ENCODE measurements around the gene USP2.
A peak's percentile ranks its signal among the peaks of the same experiment; 100 is the strongest.

USP2 gene

DNA sequence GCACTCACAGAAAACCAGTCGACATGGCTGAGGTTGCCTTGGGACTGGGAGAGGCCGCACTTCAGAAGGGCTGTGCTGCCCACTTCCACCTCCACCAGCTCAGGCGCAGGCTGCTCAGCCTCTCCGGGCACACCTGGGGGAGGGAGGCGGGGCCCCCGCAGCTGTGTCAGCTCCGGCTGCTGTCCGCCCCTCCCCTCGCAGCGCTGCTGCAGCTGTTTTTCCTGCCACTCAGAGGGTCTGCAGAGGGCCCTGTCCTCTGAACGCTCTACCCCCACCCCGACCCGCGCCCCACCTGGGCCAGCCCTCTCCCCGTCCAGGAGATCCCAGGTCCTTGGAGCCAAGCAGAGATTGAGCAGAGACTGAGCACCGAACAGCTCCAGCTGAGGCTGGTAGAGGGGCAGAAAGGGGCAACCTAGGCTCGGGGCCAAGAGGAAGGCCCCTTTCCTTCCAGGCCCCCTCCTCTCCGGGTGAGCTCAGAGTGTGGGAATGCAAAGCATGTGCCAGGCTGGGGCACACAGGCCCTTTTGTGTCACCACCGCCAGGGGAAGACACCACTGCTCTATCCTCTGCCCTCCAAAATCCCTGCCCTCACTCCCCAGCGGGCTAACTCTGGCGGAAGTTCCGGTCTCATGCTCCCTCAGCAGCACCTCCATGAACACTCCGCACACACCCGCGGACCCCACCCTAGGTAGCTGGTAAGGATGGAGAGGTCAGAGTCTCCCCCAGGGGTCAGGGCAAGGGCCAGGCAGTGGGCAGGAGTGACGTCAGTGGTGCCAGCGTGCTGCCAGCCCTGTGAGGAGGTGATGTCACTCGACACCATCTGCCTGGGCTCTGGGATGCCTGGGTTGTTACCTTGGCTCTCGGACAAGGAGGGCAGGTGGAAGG, 66.1 kb downstream of the USP2 start:
- no peak for DNase-seq (ENCODE audit: low read depth)
- TF ChIP-seq, protein P1, sequence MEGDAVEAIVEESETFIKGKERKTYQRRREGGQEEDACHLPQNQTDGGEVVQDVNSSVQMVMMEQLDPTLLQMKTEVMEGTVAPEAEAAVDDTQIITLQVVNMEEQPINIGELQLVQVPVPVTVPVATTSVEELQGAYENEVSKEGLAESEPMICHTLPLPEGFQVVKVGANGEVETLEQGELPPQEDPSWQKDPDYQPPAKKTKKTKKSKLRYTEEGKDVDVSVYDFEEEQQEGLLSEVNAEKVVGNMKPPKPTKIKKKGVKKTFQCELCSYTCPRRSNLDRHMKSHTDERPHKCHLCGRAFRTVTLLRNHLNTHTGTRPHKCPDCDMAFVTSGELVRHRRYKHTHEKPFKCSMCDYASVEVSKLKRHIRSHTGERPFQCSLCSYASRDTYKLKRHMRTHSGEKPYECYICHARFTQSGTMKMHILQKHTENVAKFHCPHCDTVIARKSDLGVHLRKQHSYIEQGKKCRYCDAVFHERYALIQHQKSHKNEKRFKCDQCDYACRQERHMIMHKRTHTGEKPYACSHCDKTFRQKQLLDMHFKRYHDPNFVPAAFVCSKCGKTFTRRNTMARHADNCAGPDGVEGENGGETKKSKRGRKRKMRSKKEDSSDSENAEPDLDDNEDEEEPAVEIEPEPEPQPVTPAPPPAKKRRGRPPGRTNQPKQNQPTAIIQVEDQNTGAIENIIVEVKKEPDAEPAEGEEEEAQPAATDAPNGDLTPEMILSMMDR (conservative IDR thresholded peaks at IDR 0.05; ENCODE audit: low read length), result peak; percentile 26; the same call in 1 of the 2 replicates
- peak overlapping the region; percentile 57 for H3K4me3 ChIP-seq (ENCODE audit: low read length)

DNA sequence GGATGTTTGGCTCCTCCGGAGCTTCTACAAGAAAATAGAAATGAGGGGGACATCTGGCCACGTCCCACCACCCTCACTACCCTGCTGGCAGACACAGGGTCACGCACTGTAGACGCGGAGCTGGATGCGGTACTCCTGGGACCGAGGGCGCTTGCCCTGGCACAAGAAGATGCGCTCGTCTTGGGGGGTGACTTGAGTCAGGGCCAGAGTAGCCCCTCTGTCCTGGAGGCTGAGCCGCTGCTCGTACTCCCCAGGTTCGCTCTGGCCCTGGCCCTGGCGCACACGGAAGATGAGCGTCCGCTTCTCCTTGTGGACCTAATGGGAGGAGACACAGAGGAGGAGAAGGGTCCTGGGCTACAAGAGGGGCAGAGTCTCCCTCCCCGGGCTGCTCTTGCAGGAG, 66.8 kb downstream of the USP2 start:
- TF ChIP-seq, protein P1 (conservative IDR thresholded peaks at IDR 0.05; ENCODE audit: low read length), result no peak
- DNase-seq (ENCODE audit: low read depth), result no peak
- H3K4me3 ChIP-seq (ENCODE audit: low read length), result no peak overlapping the region

DNA sequence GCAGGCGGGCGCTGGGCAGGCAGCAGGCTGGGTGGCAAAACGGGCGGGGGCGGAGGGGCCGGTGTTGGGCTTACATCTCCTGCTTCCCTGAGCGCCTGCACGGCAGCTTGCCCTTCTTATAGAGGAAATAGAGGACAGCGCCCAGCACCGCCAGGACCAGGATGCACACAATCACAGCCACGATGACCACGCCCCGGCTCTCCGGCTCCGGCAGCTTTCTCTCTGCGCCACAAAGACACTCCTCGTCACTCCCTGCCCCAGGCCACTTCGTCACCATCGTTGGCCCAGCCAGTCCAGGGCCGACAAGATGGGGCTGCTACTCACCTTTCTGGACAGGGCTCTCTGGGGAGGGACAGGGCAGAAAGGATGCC, 70.8 kb downstream of the USP2 start:
- no peak overlapping the region for H3K4me3 ChIP-seq (ENCODE audit: low read length)
- TF ChIP-seq, protein P1 (conservative IDR thresholded peaks at IDR 0.05; ENCODE audit: low read length), result no peak
- DNase-seq (ENCODE audit: low read depth), result no peak

DNA sequence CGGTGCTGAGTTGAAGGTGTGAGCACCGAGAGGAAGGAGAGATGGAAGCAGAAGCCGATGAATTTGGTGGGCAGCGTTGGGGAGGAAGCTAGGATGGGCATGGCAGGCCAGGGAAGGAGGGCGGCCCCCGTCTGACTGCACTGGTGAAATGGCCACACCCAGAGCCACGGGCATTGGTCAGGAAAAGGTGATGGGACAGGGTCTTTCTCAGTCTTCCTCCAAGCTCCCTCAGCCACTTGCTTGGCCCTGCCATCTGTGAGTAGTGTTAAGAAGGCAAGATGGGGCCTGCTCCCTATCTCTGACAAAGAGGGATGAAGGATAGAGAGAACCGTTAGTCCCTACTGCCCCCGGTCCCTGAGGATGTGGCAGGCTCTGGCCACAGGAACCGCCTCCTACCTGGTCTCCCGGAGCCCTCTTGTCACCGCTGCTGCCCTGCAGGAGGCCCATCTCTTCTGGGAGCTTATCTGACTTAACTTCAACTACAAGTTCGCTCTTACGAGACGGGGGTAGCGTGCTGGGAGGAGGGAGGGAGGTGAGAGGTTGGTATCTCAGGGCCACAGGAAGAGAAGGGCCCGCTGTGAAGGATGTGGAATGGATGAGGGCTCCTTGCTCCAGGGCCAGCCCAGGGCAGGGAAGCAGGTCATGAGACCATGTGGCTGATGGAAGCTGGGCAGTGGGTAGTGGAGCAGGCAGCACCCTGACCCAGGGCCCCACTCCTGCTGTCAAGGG, 71.4 kb downstream of the USP2 start:
- no peak for DNase-seq (ENCODE audit: low read depth)
- TF ChIP-seq, protein P1 (conservative IDR thresholded peaks at IDR 0.05; ENCODE audit: low read length), result no peak
- H3K4me3 ChIP-seq (ENCODE audit: low read length), result no peak overlapping the region

DNA sequence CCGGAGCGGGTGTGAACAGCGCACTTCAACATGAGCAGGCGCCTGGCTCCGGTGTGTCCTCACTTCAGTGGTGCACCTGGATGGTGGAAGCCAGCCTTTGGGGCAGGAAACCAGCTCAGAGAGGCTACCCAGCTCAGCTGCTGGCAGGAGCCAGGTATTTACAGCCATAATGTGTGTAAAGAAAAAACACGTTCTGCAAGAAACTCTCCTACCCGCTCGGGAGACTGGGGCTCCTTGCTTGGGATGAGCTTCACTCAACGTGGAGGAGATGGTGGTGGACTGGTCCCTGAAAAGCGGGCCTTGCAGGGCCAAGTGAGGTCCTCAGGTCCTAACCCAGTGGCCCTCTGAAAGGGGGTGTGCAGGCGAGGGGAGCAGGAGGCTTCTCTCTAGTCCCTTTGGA, 72.1 kb downstream of the USP2 start:
- TF ChIP-seq, protein P1 (conservative IDR thresholded peaks at IDR 0.05; ENCODE audit: low read length), result no peak

DNA sequence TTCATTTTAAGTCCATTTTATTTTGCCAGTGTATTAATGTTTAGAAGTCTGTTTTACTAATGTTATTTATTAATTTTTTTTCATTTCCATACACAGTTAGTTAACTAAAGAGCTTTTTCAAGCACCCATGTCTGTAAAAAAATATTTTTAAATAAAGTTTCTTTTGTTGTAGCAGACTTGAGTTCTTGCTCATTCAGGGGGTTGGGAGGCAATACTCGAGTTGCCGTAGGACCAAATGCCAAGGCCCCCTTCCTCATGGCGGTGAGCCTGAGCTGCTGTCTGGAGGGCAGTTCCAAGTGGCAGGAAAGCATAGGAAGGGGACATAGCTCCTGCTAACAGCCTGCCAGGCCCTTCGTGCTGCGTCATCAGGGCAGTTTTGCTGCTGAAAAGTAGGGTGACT, 73.5 kb downstream of the USP2 start:
- DNase-seq (ENCODE audit: low read depth), result no peak
- no peak overlapping the region for H3K4me3 ChIP-seq (ENCODE audit: low read length)
- TF ChIP-seq, protein P1 (conservative IDR thresholded peaks at IDR 0.05; ENCODE audit: low read length), result no peak

More for the DNA sequence above, 72.1 kb downstream of the USP2 start:
- no peak overlapping the region for H3K4me3 ChIP-seq (ENCODE audit: low read length)
- no peak for DNase-seq (ENCODE audit: low read depth)

All from AG10803 (cell line).